SKM-1 treated with dmso at 0.1 percent for 144 hours (cell line): ENCODE results near the gene HAUS7.

Source experiments
- DNase-seq: peaks from one replicate; lab custom pipeline; 2025; ENCODE audit not compliant: unreplicated experiment; lab: John Stamatoyannopoulos, UW

The HAUS7 gene

DNA sequence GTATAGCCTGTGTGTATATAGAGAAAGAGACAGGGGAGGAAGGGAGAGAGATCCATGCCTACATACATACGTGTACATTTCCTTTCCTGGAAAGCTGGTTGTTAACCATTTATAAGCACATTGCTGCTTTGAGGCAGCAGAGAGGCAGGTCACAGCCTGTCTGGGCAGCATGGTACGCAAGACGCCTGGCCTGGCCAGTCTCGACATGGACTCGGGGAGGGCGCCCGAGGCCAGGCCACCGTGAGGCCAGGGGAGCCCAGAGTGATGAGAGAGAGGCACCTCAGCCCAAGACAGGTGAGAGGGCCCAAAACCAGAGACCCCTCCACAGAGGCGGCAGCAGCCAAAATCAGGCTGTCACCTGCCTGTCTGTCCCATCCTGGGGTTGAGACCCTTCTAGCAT, 28.4 kb downstream of the HAUS7 start:
- no peak for DNase-seq

DNA sequence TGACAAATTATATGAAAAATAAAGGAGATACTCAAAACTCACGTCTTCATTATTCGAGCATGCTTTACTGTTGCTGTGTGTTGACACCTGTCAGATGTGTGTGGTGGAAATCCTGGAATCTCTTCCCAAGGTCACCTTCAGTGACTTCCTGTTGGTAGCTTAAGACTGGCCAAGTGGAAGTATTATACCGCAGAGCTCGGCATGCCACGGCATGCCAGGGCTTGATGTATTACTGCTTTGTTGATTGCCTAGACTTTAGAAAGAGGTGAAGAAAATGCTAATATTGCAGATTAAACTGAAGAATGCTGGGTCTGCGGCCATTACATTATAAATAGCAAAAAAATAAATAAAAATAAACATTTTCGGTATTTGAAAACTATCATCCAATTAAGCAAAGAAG, 29.1 kb downstream of the HAUS7 start:
- no peak for DNase-seq

GRCh38 chrX:153440556-153441135, 29.7 kb downstream of the HAUS7 start:
- no peak for DNase-seq

GRCh38 chrX:153439977-153440376, 30.4 kb downstream of the HAUS7 start:
- DNase-seq = no peak

- no peak for DNase-seq
These were observed 31.8 kb downstream of the HAUS7 start for GRCh38 chrX:153438532-153438931.

DNA sequence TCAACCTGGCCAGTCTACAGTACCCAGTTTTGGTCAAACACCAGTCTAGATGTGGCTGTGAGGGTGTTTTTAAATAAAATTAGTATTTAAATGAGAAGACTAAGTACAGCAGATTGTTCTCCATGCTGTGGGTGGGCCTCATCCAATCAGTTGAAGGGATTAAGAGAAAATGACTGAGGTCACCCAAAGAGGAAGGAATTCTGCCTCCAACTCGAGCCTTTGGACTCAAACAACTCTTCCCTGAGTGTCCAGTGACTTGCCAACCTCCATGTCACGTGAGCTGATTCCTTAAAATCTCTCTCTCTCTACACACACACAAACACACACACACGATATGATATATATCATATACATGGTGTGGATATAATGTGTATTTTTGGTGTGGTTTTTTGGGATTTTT, 34.5 kb downstream of the HAUS7 start:
- DNase-seq = no peak

DNA sequence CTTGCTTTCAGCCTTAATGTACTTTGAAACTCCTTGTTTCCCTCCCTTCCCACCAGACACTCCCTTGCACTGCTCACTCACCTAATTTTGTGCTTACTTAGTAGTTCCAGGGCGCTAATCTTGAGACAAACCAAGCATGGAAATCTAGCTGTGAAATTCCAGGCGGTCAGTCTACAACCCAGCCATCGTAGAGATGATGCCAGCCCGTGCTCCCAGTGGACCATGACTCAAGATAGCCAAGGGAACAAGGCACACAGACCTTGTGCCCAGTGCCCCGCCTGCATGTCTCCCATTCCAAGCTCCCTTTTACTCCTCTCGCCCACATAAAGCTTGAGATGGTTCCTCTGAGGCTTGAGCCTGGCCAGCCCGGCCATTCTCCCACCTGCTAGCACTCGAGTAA, 35.6 kb downstream of the HAUS7 start:
- DNase-seq = no peak

GRCh38 chrX:153433781-153434285, 36.5 kb downstream of the HAUS7 start:
- DNase-seq = no peak

- no peak for DNase-seq
These were observed 37.2 kb downstream of the HAUS7 start for GRCh38 chrX:153433161-153433680.

DNA sequence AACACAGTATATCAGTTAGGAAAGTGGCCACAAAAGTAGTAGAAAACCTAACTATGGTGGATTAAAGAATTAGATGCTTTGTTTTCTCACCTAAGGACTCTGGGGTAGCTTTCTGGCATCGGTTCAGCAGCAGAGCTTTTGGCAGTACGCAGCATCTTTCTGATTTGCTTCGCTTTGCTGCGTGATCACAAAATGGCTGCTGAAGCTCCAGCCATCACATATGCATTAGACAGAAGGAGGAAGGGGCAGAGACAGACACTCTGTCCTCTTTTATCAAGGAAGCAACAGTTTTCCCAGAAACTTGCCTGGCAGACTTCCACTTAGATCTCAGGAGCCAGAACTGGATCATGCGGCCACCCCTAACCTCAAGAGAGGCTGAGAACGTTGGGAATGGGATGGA, 39.6 kb downstream of the HAUS7 start:
- DNase-seq = no peak

DNA sequence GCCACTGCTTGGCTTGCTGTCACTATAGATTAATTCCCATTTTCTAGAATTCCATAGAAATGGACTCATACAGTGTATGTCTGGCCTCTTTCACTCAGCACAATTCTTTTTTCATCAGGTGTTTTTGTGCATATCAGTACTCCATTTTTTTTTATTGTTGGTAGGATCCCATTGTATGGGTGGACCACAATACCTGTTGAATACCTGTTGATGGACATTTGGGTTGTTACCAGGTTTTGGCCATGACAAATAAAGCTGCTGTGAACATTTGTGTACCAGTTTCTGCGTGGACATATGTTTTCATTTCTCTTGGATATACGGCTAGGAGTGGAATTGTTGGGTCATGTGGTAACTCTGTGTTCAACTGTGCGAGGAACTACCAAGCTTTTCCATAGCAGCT, 44.2 kb downstream of the HAUS7 start:
- no peak for DNase-seq

DNA sequence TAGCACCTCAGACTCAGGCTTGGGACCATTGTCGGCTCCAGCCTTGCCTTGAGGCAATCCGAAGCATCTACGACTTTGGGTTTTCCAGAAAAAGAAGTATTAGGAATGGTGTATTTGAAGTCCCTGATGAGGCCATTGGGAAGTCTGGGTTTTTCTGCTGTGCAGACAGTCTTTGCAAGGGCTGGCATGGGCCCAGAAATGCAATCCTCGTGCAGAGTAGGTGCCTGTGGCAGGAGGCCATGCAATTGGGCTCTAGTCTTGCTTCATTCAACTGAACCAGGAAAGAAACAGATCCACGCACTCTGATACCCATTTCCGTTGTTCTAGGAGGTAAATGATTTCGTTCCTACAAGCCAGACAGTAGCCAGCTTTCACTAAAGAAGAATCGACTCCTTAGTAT, 46.7 kb downstream of the HAUS7 start:
- peak; percentile 22 for DNase-seq

DNA sequence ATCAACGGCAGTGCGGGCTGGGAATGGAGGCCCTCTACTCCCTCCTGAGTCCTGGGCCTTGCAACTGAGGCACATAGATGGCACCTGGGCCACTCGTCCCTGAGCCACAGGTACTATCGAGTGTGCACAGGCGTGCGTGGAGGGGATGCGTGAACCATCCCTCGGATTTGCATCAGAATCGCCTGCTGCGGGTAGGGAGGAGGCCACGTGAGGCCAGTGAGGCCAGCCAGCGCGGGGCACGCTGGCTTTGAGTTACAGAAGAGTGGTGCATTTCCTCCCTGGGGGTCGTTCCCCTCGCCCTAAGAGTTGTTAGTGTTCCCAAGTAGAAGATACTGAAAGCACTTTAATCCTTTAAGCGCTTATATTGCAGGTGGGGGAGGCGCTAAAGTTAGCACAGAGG, 48.5 kb downstream of the HAUS7 start:
- no peak for DNase-seq

DNA sequence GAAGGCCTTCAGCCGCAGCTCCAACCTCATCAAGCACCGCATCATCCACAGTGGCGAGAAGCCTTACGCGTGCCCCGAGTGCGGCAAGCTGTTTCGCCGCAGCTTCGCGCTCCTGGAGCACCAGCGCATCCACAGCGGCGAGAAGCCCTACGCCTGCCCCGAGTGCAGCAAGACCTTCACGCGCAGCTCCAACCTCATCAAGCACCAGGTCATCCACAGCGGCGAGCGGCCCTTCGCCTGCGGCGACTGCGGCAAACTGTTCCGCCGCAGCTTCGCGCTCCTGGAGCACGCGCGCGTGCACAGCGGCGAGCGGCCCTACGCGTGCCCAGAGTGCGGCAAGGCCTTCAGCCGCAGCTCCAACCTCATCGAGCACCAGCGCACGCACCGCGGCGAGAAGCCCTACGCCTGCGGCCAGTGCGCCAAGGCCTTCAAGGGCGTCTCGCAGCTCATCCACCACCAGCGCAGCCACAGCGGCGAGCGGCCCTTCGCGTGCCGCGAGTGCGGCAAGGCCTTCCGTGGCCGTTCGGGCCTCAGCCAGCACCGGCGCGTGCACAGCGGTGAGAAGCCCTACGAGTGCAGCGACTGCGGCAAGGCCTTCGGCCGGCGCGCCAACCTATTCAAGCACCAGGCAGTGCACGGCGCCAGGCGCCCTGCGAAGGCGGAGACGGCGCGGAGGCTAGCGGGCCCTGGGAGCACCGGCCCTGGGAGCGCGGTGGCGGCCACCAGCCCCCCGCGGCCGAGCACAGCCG, 49.4 kb downstream of the HAUS7 start:
- DNase-seq = no peak

DNA sequence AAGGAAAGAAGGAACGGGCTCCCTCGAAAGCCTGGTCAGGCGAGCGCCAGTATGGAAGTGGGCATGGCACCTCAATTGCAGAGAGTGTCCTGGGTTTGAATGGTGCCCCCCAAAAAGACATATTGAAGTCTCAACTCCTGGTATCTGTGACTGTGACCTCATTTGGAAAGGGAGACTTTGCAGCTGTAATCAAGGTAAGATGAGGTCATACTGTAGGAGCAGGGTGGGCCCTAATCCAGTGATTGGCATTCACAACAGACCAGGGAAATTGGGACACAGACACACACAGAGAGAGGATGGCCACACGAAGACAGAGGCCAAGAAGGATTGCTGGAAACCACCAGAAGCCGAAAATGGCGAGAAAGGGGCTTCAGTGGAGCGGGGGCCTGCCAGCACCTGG, 52.7 kb downstream of the HAUS7 start:
- DNase-seq = no peak

DNA sequence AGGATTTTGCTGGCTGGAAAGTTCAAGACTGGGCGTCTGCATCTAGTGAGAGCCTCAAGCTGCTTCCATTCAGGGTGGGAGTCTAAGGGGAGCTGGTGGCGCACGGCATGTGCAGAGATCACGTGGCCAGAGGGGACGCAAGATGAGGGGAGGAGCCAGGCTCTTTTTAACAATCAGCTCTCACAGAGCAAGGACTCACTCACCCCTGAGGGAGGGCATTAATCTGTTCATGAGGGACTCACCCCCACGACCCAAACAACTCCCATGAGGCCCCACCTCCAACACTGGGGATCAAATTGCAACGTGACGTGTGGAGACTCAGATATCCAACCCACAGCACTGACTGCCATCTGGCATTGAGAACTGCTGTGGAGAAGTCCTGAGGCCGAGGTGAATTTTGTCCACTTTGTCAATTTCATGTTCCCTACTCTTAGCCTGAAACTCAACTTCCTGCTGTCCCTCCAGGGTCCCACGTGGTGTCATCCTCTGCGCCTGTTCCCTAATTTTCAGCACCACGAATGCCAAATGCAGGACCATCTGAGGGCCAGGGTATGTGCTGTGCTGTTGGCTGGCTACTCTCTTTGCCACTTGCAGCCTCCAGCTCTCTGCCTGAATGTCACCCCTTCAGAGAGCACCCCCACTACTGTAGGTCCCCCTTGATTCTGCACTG, 53.5 kb downstream of the HAUS7 start:
- DNase-seq = no peak

- peak; percentile 78 for DNase-seq
These were observed 55.4 kb downstream of the HAUS7 start for GRCh38 chrX:153414856-153415510.

- DNase-seq = no peak
These were observed 56.6 kb downstream of the HAUS7 start for GRCh38 chrX:153413731-153414130.

DNA sequence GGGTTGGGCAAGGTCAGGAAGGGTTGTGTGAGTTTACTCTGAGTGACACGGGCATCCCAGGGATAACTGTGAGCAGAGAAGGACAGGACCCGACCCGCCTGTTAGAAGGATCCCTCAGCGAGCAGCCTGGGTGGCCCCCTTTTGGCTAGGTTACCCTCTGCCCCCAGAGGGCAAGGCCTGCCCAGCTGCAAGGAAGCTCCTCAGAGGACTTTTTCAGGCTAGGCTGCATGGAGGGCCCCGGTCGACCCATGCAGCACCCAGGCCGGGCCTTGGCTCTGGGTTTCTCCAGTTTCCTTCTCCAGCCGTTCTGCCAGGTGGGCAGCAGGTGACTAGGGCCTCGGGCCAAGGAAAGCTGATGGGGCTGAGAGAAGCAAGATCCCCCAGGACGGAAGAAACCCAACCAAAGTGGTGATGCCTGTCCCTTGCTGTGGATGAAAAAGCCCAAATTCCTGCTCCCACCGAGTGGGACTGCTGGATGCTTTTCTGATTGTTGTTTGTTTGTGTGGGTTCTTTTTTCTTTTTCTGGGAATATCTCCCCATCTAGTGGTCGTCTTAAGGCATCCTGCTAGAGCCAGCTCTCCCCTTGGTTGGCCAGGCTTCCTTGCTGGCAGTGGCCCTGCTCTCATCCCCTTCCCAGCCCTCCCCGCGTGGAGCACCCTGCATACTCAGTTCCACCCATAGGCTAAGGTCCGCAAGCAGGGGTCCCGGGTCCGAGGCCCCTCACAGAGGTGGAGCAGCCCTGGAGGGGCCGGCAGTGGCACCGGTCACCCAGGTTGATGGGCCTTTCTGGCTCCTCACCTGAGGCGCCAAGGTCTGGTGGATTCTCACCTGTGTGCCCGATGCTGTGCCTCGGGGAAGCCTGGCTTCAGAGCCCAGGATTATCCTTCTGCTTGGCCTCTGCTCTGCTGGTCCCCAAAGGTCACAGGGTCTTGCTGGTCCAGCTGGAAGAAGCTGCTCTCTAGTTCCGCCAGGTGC, 57.3 kb downstream of the HAUS7 start:
- DNase-seq = no peak

- DNase-seq = no peak
These were observed 58.3 kb downstream of the HAUS7 start for GRCh38 chrX:153411988-153412574.
